Measurements from ENCODE around the gene GAREM1. TPM values are rescaled to one million over a fixed set of nuclear protein-coding genes. Genes with fewer than 3 reads are reported as not detected.
"Not testable (repeated sequence)": the region's sequence is repeated elsewhere in the genome, so short reads cannot be mapped to it uniquely, and the experiment has no call there.

The GAREM1 gene
- total and polyA plus RNA-seq, 2 experiments from 2014 or later: 6.9 to 7.1 TPM

- Histone ChIP-seq H3K27me3 (no peaks in the 10 kb centered on the region), H3K27ac (no peak overlapping the region), H3K9me2 (replicated peaks; ENCODE audit: insufficient read depth) (no peaks in the 10 kb centered on the region), H2AFZ (no peak overlapping the region), H3K4me1 (ENCODE audit: insufficient read depth) (no peaks in the 10 kb centered on the region), H3K79me2 (no peaks in the 10 kb centered on the region), H3K36me3 (replicated peaks; ENCODE audit: insufficient read depth, low read depth) (no peaks in the 10 kb centered on the region), H3K4me3 (no peak overlapping the region), H3K4me2 (no peak overlapping the region), H3K9me3 (ENCODE audit: low read depth) (no peaks in the 10 kb centered on the region), H4K20me1 (ENCODE audit: insufficient read depth, poor library complexity, severe bottlenecking) (no peaks in the 10 kb centered on the region)
- DNase-seq (ENCODE audit: low spot score): no peak
- WGBS (ENCODE audit: low lambda C conversion rate, missing lambda C conversion rate): 80% methylated on average over 2 of the region's 2 CpGs
- TF ChIP-seq EZH2phosphoT487 (IDR thresholded peaks at IDR 0.05; ENCODE audit: low read depth, severe bottlenecking, unreplicated experiment) (no peak), CTCF (IDR thresholded peaks at IDR 0.05; ENCODE audit: poor library complexity) (no peak), EZH2 (IDR thresholded peaks at IDR 0.05; ENCODE audit: borderline replicate concordance) (no peak)
Measured at GRCh38 chr18:32242395-32242794, 228.3 kb downstream of the GAREM1 start.

- peaks cover 9% of the 10 kb centered on the region for H3K4me1 ChIP-seq (ENCODE audit: insufficient read depth)
- no peaks in the 10 kb centered on the region for H4K20me1 ChIP-seq (ENCODE audit: insufficient read depth, poor library complexity, severe bottlenecking)
- no peak overlapping the region for H3K4me2 ChIP-seq
- H2AFZ ChIP-seq: no peak overlapping the region
- no peak overlapping the region for H3K27ac ChIP-seq
- no peak overlapping the region for H3K4me3 ChIP-seq
- DNase-seq (ENCODE audit: low spot score): no peak
- no peaks in the 10 kb centered on the region for H3K36me3 ChIP-seq (replicated peaks; ENCODE audit: insufficient read depth, low read depth)
- 89% methylated on average over 5 of the region's 5 CpGs for WGBS (ENCODE audit: low lambda C conversion rate, missing lambda C conversion rate)
- TF ChIP-seq CTCF (IDR thresholded peaks at IDR 0.05; ENCODE audit: poor library complexity) (no peak), EZH2 (IDR thresholded peaks at IDR 0.05; ENCODE audit: borderline replicate concordance) (no peak), EZH2phosphoT487 (IDR thresholded peaks at IDR 0.05; ENCODE audit: low read depth, severe bottlenecking, unreplicated experiment) (no peak)
- no peaks in the 10 kb centered on the region for H3K9me2 ChIP-seq (replicated peaks; ENCODE audit: insufficient read depth)
- H3K9me3 ChIP-seq (ENCODE audit: low read depth): no peaks in the 10 kb centered on the region
- no peaks in the 10 kb centered on the region for H3K79me2 ChIP-seq
- H3K27me3 ChIP-seq: no peaks in the 10 kb centered on the region
Measured at GRCh38 chr18:32238635-32239268, 231.9 kb downstream of the GAREM1 start.

GRCh38 chr18:32237049-32237448 lies 233.6 kb downstream of the GAREM1 start:
- no peak overlapping the region for H2AFZ ChIP-seq
- peak; percentile 28 for DNase-seq (ENCODE audit: low spot score)
- H3K79me2 ChIP-seq: no peaks in the 10 kb centered on the region
- WGBS (ENCODE audit: low lambda C conversion rate, missing lambda C conversion rate): 55% methylated on average over 3 of the region's 3 CpGs
- H3K4me3 ChIP-seq: no peak overlapping the region
- no peaks in the 10 kb centered on the region for H3K27me3 ChIP-seq
- TF ChIP-seq EZH2phosphoT487 (IDR thresholded peaks at IDR 0.05; ENCODE audit: low read depth, severe bottlenecking, unreplicated experiment): no peak
- no peak for TF ChIP-seq EZH2 (IDR thresholded peaks at IDR 0.05; ENCODE audit: borderline replicate concordance)
- TF ChIP-seq CTCF (IDR thresholded peaks at IDR 0.05; ENCODE audit: poor library complexity): no peak
- no peaks in the 10 kb centered on the region for H3K9me2 ChIP-seq (replicated peaks; ENCODE audit: insufficient read depth)
- H3K9me3 ChIP-seq (ENCODE audit: low read depth): no peaks in the 10 kb centered on the region
- no peaks in the 10 kb centered on the region for H4K20me1 ChIP-seq (ENCODE audit: insufficient read depth, poor library complexity, severe bottlenecking)
- H3K36me3 ChIP-seq (replicated peaks; ENCODE audit: insufficient read depth, low read depth): no peaks in the 10 kb centered on the region
- H3K4me1 ChIP-seq (ENCODE audit: insufficient read depth): peaks cover 9% of the 10 kb centered on the region
- H3K27ac ChIP-seq: peak overlapping the region; percentile 76
- no peak overlapping the region for H3K4me2 ChIP-seq

GRCh38 chr18:32233348-32233747 lies 237.3 kb downstream of the GAREM1 start:
- not testable (repeated sequence) for H3K4me2 ChIP-seq; H3K9me2 ChIP-seq (replicated peaks; ENCODE audit: insufficient read depth); H3K4me3 ChIP-seq; H3K4me1 ChIP-seq (ENCODE audit: insufficient read depth); H3K36me3 ChIP-seq (replicated peaks; ENCODE audit: insufficient read depth, low read depth); H3K27ac ChIP-seq; H4K20me1 ChIP-seq (ENCODE audit: insufficient read depth, poor library complexity, severe bottlenecking); DNase-seq (ENCODE audit: low spot score); H3K79me2 ChIP-seq; H2AFZ ChIP-seq; H3K9me3 ChIP-seq (ENCODE audit: low read depth); H3K27me3 ChIP-seq
- WGBS (ENCODE audit: low lambda C conversion rate, missing lambda C conversion rate): 95% methylated on average over 15 of the region's 15 CpGs
